K562 treated with DMSO at 1 percent for 12 hours (cell line): ENCODE results near the gene KIF21A. TPM values are rescaled to one million over a fixed set of nuclear protein-coding genes. Genes with fewer than 3 reads are reported as not detected.

Experiments
- total RNA-seq: library from RNA; unstranded; fragments of 300-600 nt; gene quantifications from 2 replicates; pipeline ENCODE4 v1.2.3, GENCODE V29; 2022; ENCODE audit not compliant: insufficient read depth

Gene KIF21A, protein sequence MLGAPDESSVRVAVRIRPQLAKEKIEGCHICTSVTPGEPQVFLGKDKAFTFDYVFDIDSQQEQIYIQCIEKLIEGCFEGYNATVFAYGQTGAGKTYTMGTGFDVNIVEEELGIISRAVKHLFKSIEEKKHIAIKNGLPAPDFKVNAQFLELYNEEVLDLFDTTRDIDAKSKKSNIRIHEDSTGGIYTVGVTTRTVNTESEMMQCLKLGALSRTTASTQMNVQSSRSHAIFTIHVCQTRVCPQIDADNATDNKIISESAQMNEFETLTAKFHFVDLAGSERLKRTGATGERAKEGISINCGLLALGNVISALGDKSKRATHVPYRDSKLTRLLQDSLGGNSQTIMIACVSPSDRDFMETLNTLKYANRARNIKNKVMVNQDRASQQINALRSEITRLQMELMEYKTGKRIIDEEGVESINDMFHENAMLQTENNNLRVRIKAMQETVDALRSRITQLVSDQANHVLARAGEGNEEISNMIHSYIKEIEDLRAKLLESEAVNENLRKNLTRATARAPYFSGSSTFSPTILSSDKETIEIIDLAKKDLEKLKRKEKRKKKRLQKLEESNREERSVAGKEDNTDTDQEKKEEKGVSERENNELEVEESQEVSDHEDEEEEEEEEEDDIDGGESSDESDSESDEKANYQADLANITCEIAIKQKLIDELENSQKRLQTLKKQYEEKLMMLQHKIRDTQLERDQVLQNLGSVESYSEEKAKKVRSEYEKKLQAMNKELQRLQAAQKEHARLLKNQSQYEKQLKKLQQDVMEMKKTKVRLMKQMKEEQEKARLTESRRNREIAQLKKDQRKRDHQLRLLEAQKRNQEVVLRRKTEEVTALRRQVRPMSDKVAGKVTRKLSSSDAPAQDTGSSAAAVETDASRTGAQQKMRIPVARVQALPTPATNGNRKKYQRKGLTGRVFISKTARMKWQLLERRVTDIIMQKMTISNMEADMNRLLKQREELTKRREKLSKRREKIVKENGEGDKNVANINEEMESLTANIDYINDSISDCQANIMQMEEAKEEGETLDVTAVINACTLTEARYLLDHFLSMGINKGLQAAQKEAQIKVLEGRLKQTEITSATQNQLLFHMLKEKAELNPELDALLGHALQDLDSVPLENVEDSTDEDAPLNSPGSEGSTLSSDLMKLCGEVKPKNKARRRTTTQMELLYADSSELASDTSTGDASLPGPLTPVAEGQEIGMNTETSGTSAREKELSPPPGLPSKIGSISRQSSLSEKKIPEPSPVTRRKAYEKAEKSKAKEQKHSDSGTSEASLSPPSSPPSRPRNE (N-terminal part only)
- 8.4 and 19.4 TPM in 2 replicates for total RNA-seq

DNA sequence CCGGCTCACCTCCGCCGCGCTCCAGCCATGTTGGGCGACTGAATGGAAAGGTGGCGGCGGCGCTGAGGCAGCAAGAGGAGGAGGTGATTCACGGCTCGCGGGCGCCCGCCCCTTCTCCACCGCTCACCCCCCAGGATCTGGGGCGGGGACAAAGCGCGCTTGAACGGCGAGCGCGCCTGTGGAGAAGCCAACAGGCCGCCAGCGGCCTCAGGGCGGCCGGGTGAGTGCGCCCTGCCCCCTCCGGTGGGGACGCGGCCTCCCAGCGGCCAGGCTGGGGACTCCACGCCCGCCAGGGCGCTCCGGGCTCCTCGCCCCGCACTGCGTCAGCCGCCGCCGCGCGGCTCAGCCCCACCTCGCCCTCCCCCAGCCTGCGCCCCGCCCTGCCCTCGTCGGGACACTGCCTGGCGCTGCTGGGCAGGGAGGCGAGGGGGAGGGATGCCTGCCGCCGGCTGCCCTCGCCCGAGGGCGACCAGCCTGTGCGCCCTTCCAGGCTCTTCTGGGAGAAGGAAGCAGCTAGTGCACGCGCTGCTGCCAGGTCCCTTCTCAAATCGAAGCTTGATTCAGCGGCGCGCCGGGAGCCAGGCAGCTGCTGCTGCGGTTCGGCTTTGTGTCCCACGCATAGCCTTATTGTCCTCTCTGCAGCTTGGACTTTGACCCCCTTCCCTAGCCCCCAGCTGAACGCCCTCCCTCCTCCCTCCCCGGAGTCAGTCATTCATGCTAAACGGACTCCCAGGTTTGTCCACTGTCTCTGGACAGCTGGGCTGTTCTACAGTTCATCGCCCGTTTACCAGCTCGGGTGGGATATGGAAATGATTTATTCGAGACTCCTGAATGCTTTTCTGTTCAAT is at the start of gene KIF21A:
Gene KIF21A (minus strand): TSS at position 40 of the 848 bp plus-strand sequence. CDS start 150 bp downstream, outside the sequence.

Other genes starting within 250 kb of the KIF21A start
- 0.23 TPM in 1 of 2 replicates, not detected in the other for gene ABCD2, start 176.7 kb upstream of the KIF21A start, total RNA-seq